ENCODE data around the gene AIRE.

Gene AIRE

GRCh38 chr21:44305691-44306090 is 20.0 kb downstream of the AIRE start:
- DNase-seq = no peak

DNA sequence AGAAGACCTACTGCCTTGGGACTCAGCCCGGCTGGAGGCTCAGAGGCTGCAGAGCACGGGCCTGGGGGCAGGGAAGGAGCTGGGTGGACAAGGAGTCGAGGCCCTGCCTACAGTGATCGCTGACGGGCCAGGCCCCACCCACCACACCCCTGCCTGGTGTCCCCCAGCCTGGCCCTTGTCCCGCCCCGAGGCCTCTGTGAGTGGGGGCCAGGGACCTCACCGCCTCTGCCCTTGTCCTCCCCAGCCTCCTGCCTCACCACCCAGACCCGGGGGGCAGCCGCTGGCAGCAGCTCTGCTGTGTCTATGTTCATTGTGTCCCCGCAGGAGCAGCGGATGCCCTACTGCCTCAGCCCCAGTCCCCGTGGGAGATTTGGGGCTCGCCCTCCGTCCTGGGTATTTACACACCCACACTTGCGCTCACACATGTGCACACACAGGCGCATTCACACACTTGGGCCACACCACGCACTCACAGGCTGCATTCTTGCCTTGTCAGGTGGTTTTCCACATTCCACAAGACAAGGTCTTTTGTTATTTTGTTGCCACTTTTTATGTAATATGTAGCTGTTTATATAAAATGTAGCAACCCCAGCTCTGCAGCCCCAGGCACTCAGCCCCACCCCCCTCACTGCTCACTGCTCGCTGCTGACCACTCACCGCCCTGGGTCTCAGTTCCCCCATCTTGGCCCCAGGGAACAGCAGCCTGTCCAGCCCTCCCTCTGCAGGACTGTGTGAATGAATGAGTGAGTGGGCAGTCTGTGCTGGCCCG is 21.4 kb downstream of the AIRE start:
- no peak for DNase-seq

GRCh38 chr21:44310628-44311507 is 25.2 kb downstream of the AIRE start:
- no peak for DNase-seq

DNA sequence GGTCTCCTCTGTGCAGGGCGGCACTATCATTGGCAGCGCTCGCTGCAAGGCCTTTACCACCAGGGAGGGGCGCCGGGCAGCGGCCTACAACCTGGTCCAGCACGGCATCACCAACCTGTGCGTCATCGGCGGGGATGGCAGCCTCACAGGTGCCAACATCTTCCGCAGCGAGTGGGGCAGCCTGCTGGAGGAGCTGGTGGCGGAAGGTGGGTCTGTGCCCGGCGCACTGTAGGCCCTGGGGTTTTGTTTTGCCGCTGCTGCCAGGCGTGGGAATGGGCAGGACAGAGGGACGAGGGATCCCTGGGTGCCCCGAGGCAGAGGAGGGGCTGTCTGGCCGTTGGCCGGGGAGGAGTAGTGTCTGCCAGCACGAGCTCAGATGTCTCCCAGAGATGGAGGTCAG is 26.4 kb downstream of the AIRE start:
- DNase-seq = no peak

- no peak for DNase-seq
These were observed 27.0 kb downstream of the AIRE start for GRCh38 chr21:44312716-44313115.

DNA sequence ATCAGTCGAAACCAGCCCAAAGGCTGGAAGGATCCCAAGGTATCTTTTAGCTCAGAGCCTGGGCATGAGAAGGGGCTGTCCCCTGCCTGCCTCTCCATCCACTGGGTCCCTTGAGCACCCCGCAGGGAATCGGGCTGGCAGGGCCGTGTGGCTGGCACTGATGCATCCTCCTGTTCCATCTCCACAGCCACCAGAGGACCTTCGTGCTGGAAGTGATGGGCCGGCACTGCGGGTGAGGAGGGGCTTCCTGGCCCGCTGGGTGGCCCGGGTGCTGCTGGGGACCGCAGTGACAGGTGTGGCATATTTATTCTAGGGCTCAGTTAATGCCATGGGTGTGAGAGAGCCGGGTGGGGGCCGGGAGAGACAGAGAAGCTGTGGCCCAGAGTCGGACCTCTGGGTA is 27.8 kb downstream of the AIRE start:
- no peak for DNase-seq

- DNase-seq = no peak
These were observed 28.5 kb downstream of the AIRE start for GRCh38 chr21:44314128-44314527.

DNA sequence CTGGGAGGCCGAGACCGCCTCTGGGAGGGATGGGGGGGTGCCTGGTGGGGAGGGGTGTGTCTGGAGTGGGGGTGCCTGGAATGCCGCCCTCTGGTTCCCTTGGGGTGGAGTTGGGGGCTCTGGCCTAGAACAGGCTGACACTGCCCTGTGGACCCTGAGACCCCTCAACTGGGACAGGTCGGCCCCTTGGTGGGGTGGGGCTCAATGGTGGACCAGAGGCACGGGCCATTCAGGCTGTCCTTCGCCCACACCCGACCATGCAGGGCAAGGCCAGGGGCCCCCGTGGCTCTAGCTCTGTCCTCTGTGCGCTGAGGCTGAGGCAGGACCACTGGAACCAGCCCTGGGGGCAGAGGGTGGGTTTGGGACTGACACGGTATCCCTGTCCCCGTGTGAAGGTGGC is 28.9 kb downstream of the AIRE start:
- DNase-seq = no peak

DNA sequence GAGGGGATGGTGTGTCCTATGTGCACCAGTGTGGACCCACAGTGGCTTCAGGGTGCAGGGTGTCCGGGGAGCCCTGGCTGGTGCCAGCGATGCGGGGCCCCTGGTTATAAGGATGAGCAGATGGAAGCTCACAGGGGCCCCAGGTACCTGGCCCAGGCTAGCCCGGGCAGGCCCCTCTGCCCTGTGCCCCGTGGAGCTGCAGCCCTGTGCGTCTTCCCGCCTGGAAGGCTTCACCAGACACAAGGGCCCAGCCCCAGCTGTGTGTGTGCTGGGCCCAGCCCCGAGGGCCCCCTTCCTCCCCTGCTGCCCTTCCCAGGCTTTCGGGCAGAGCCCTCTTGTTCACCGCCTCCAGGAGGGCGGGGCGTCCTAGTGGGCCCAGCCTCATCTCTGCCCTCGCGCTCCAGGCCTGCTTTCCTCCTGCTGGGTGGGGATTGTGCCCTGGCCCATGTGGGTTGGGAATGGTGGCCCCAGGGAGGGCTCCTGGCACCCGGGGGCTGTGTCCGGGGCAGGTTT is 30.1 kb downstream of the AIRE start:
- DNase-seq = no peak

DNA sequence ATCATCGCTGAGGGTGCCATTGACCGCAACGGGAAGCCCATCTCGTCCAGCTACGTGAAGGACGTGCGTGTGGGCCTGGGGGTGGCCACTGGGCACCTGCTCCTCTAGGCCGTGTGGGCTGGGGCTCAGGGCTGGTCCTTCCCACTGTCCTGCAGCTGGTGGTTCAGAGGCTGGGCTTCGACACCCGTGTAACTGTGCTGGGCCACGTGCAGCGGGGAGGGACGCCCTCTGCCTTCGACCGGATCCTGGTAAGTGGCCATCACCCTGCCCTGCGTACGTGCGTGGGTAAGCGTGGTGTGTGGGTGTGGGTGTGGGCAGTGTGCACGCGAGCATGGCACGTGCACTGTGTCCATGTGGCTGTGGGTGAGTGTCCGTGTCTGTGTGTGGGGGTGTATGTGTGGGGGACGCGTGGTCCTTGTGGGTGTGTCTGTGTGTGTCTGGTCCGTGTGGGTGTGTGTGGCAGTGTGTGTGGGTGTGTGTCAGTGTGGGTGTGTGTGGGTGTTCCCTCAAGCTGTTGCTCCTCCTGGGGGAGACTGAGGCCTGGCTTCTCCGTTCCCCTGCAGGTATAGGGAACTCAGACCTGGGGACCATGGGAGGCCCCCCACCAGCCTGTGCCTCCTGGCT is 30.7 kb downstream of the AIRE start:
- no peak for DNase-seq

DNA sequence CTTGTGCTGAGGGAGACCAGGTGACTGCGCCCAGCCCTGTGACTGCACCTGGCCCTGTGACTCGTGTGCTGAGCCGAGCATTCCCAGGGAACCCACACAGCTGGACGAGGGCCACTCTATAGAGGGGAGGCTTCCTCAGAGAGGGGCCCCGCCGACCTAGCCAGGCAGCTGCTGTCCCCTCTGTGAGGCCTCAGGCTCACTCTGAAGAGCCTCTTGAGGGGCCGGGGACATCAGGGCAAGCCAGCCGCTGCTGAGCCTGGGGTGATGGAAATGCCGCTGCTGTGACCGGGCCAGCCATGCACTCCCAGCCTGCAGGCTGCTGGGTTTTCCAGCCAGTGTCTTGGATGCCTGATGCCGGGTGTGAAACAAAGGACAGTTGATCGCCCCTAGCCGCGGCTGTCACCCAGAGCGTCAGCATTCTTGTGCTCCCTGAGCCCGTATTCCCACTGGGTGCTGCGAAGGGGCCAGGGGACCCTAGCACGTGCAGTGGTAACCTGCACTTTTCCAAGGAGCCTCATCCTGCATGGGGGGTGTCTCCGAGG is 31.6 kb downstream of the AIRE start:
- DNase-seq = no peak

DNA sequence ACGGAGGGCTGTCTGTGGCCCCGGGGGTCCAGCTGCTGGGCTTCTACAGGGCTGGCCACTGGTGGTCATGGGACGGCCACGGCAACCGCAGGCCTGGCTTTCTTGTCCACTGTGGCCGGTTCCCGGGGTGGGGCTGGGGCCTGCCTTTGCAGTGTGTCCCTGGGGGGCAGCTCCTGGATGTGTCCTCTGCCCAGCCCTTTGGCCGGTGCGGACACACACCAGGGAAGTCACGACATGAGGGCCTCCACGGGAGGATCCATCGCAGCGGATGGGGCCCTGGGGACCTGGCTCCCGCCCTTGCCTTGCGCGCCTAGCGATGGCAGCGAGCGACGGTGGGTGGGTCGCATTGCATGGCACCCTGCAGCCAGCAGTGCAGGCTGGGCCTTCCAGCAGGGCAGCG is 32.2 kb downstream of the AIRE start:
- no peak for DNase-seq

GRCh38 chr21:44318489-44319285 is 33.0 kb downstream of the AIRE start:
- DNase-seq = no peak

GRCh38 chr21:44319407-44320065 is 33.9 kb downstream of the AIRE start:
- DNase-seq = no peak

DNA sequence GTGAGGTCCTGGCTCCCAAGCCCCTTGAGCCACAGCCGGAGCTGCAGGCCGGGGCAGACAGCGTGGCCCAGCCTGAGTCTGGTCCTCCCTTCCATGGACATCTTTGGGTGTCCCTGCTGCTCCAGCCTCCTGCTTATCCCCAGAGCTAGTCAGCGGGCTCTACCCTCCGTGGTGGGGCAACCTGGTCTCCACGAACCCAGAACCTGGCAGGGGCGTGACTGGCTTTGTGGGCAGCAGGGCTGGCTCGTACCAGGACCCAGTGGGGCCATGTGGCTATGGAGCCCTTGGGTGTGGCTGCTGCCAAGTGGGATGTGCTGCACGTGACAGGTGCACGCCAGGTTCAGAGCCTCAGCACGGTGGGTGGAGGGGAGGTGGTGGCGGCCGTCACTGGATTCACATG is 35.2 kb downstream of the AIRE start:
- no peak for DNase-seq

GRCh38 chr21:44321846-44322450 is 36.3 kb downstream of the AIRE start:
- no peak for DNase-seq

DNA sequence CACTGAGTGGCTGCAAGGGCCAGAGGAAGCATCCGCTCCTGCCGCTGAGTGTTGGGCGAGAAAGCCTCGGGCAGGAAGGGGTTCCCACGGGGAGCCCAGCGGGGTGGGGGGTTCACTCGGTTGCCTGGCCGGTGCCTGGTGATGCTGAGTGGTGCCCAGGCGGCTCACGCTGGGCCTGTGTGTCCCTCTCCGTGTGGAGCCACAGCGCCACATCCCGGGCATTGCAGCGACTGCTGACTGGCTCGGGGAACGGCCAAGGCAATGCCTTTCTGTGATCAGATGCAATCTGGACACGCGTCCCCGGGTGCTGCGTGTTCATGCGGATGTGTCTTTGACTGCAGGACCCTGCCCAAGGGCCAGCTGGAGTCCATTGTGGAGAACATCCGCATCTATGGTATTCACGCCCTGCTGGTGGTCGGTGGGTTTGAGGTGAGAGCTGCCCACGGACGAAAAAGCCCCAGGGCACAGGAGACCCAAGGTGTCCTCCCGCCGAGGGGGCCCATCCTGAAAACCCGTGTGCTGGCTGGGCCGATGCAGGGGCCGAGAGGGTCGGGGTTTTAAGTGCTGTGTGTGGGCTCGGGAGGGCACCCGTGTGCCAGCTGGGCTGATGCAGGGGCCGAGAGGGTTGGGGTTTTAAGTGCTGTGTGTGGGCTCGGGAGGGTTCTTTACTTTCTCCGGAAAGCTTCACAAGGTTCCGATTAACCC is 37.1 kb downstream of the AIRE start:
- no peak for DNase-seq

GRCh38 chr21:44323591-44323990 is 37.9 kb downstream of the AIRE start:
- no peak for DNase-seq

DNA sequence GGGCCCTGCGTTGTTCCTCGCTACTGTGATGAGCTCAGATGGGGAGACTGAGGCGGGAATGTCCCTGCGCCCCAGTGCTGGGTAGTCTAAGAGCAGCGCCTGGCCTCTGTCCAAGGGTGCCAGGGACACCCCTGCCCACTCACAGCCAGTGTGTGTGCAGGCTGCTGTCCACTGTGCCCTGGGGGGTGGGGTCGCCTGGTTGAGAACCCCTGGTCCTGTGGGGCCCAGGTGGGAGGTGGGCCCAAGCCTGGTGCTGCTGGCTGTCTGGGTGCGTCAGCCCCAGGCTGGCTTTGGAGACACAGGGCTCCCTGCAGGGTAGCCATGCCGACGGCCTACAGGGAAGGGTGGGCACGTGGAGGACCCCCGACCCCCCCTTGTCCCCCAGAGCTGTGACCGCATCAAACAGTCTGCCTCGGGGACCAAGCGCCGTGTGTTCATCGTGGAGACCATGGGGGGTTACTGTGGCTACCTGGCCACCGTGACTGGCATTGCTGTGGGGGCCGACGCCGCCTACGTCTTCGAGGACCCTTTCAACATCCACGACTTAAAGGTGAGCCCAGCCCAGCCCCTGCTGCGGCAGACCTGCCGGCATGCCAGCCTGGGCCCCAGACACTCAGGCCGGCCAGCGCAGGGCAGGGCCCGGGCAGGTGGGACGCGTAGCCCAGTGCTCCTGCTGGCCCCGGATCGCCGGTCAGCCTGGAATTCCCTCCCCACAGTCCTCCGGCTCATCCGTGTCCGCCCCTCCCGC is 38.6 kb downstream of the AIRE start:
- no peak for DNase-seq

DNA sequence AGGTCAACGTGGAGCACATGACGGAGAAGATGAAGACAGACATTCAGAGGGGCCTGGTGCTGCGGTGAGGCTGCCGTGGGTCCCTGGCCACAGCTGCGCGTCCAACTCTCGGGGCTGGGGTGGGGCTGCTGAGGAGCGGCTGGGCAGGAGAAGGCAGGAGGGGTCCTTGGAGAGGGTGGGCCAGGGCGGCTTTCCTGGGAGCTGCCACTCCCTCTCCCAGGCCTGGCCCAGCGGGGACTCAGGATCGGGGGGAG is 39.1 kb downstream of the AIRE start:
- DNase-seq = no peak
